H1 (cell line): ENCODE data around the gene SPACA7.

Source experiments
- BRCA1 ChIP-seq: IDR thresholded peaks from 2 replicates; pipeline ENCODE4 v1.6.1; 2012; ENCODE audit warnings: low read depth, low read length, improper control_type of control experiment
- CHD1 ChIP-seq: IDR thresholded peaks from 2 replicates; pipeline ENCODE4 v1.6.1; 2012; ENCODE audit warnings: low read depth, low read length, improper control_type of control experiment
- HDAC2 ChIP-seq, 2 experiments: fragments of 300-600 bp in 1 of 2; sonication (generic) in 1 of 2; IDR thresholded peaks; 2 replicates each; pipeline ENCODE4 v1.6.1; 2011 to 2012; ENCODE audit warnings: low read depth in 2 of 2, low read length in 2 of 2, mild to moderate bottlenecking in 2 of 2, moderate library complexity in 2 of 2, borderline replicate concordance in 1 of 2, inconsistent platforms in 1 of 2
- HDAC6 ChIP-seq: IDR thresholded peaks from one replicate; pipeline ENCODE4 v1.7.1; 2012; ENCODE audit warnings: low read depth, mild to moderate bottlenecking, inconsistent platforms, low read length, moderate library complexity
- PHF8 ChIP-seq: fragments of 200-600 bp; sonication (generic); conservative IDR thresholded peaks from 2 replicates; pipeline ENCODE4 v1.7.1; 2012; ENCODE audit warnings: low read depth, mild to moderate bottlenecking, inconsistent platforms, low read length, moderate library complexity
- ZNF274 ChIP-seq: IDR thresholded peaks from 2 replicates; pipeline ENCODE4 v1.7.0; 2012; ENCODE audit warnings: low read length, borderline replicate concordance; ENCODE audit errors: extremely low read depth
- TF ChIP-seq, protein P1 (sequence below), 3 experiments: IDR thresholded peaks; 1 replicate in 2 of 3; 2 replicates in 1 of 3; pipeline versions ENCODE4 v1.5.1 to v1.6.1; 2011; ENCODE audit warnings: low read length in 3 of 3, mild to moderate bottlenecking in 3 of 3, inconsistent platforms in 2 of 3, low read depth in 1 of 3, moderate library complexity in 1 of 3; ENCODE audit not compliant: insufficient read depth in 1 of 3; ENCODE audit errors: control extremely low read depth in 1 of 3
- TF ChIP-seq, protein P2 (sequence below): IDR thresholded peaks from 2 replicates; pipeline ENCODE4 v1.6.1; 2012; ENCODE audit warnings: inconsistent platforms

DNA sequence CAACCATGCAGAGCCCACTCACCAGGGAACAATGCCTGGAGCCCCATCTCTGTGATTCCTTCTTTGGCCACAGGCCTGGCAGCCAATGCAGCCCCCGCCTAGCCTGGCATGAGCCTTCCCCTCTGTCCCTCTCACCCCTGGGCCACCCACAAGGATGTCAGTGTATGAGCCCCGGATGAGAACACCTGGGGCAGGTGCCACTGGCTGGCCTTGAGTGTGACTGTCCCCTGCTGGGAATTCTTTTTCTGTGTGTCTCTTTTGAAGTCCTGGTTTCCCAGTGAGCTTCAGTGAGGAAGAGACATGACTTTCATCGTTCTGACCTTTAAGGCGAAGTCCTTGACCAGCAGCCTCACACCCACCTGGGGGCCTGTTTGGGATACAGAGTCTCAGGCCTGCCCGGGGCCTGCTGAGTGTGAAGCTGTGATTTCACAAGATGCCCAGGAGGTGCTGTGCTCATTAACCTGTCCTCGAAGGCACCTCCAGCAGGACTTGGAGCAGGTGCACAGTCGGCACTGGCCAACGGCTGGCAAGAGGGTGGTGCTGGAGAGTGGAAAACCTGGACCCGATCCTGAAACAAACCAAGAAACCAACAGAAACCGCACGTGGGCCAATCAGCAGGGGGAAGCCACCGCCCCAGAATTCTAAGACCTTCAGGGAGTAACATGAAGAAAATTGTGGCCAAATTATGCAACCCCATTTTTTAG is 27.4 kb upstream of the SPACA7 start:
- TF ChIP-seq, protein P1, sequence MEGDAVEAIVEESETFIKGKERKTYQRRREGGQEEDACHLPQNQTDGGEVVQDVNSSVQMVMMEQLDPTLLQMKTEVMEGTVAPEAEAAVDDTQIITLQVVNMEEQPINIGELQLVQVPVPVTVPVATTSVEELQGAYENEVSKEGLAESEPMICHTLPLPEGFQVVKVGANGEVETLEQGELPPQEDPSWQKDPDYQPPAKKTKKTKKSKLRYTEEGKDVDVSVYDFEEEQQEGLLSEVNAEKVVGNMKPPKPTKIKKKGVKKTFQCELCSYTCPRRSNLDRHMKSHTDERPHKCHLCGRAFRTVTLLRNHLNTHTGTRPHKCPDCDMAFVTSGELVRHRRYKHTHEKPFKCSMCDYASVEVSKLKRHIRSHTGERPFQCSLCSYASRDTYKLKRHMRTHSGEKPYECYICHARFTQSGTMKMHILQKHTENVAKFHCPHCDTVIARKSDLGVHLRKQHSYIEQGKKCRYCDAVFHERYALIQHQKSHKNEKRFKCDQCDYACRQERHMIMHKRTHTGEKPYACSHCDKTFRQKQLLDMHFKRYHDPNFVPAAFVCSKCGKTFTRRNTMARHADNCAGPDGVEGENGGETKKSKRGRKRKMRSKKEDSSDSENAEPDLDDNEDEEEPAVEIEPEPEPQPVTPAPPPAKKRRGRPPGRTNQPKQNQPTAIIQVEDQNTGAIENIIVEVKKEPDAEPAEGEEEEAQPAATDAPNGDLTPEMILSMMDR (IDR thresholded peaks at IDR 0.05; ENCODE audit: control extremely low read depth in 1 of 3, insufficient read depth in 1 of 3, low read depth in 1 of 3, low read length in 3 of 3) = no peak
- no peak for TF ChIP-seq HDAC6
- no peak for TF ChIP-seq ZNF274
- TF ChIP-seq CHD1 = no peak
- no peak for TF ChIP-seq HDAC2 (IDR thresholded peaks at IDR 0.05; ENCODE audit: borderline replicate concordance in 1 of 2, low read depth in 2 of 2, low read length in 2 of 2)
- no peak for TF ChIP-seq PHF8
- TF ChIP-seq, protein P2, sequence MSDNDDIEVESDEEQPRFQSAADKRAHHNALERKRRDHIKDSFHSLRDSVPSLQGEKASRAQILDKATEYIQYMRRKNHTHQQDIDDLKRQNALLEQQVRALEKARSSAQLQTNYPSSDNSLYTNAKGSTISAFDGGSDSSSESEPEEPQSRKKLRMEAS = no peak
- TF ChIP-seq BRCA1 = no peak
